ENCODE measurements around the gene MACROD2.

Gene MACROD2

GRCh38 chr20:16069389-16070010 lies 2074.2 kb downstream of the MACROD2 start:
- no peak for DNase-seq

- DNase-seq = no peak
Measured at GRCh38 chr20:16072220-16072619, 2076.9 kb downstream of the MACROD2 start.

- DNase-seq = no peak
Measured at GRCh38 chr20:16078172-16078898, 2083.0 kb downstream of the MACROD2 start.

DNA sequence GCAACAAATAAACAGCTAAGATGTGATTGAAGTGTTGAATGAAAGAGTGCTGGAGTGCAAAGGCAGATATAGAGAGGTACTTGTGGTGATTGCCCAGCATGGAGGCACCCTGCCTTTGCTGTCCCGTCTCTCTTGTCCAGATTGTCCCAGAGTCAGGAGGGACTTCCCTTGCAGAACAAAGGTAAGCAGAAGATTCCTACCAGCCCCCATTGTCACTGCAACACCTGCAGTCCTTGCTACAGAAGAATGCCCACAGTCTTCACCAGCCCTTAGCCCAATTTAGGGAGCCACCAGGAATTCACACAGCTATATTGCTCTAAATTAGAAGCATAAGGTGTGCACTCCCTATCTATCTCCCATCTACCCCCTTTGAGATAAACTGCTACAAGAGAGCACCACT lies 2086.1 kb downstream of the MACROD2 start:
- no peak for DNase-seq

DNA sequence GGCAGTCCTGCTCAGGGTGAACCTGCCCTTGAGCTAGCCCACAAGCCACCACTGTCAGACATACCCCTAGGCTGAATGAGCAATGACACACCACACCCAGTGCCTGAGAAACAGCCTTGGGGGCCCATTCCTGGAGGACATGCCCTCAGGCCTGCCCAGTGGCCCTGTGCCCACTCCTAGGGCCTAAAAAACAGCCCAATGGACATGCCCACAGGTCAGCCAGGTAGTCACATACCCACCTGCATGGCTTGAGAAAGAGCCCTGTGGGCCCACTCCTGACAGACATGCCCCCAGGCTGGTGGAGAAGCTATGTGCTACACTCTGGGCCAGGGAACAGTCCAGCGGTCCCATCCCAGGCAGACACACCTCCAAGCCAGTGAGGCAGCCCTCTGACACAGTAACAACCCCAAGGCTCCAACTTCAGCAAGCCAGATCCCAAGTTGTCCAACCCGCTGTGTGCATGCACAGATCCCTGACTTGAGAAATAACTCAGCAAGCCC lies 2086.8 kb downstream of the MACROD2 start:
- DNase-seq = no peak

GRCh38 chr20:16083639-16084280 lies 2088.4 kb downstream of the MACROD2 start:
- DNase-seq = no peak

- DNase-seq = no peak
Measured at GRCh38 chr20:16095226-16095625, 2099.9 kb downstream of the MACROD2 start.

DNA sequence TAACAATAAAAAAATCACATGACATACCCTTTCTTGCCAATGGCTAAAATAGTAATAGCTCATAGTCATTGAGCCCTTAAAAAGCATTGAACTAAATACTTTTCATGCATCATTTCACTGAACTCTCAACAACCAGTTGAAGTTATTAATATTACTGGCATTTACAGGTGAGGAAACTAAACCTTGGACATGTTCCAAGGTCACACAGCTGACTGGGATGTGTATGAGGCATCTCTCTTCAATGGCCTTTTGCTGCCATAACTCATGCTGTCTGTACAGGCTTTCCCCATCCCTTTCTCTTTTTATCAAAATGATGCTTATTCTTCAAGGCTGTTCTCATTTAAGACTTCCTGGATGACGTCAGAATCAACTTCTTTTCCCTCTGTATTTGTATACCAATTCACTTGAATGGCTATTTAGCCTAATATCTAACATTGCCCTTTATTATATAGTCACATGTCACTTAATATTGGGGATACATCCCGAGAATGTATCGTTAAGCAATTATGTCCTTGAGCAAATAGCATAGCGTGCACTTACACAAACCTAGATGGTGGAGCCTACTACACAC lies 2101.5 kb downstream of the MACROD2 start:
- DNase-seq = no peak

DNA sequence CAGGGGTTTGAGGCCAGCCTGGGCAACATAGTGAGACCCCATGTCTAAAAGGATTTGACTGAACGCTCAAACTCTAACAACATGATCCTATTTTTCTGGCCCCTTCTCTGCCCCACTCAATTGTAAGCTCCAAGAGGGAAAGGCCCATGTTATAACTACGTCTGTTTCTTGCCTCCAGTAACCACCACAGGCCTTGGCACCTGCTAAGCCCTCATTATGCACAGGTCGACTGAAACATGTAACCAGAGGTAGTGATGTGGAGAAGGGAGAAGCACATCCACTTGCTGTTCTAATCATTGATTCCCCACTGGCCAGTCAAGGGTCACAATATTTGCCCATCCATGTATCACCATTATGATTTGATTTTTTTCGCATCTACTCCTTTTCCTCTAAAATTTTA lies 2102.5 kb downstream of the MACROD2 start:
- no peak for DNase-seq

GRCh38 chr20:16098890-16099639 lies 2103.7 kb downstream of the MACROD2 start:
- DNase-seq = no peak

- no peak for DNase-seq
Measured at GRCh38 chr20:16100111-16100510, 2104.8 kb downstream of the MACROD2 start.

GRCh38 chr20:16100767-16101166 lies 2105.5 kb downstream of the MACROD2 start:
- DNase-seq = no peak
